ENCODE measurements around the gene ADPRHL1. TPM values are rescaled to one million over a fixed set of nuclear protein-coding genes. Genes with fewer than 3 reads are reported as not detected.
"Not testable (repeated sequence)": the region's sequence is repeated elsewhere in the genome, so short reads cannot be mapped to it uniquely, and the experiment has no call there.

Gene ADPRHL1
- total RNA-seq, 1 donor from 2014 or later, result 3.1 TPM

DNA sequence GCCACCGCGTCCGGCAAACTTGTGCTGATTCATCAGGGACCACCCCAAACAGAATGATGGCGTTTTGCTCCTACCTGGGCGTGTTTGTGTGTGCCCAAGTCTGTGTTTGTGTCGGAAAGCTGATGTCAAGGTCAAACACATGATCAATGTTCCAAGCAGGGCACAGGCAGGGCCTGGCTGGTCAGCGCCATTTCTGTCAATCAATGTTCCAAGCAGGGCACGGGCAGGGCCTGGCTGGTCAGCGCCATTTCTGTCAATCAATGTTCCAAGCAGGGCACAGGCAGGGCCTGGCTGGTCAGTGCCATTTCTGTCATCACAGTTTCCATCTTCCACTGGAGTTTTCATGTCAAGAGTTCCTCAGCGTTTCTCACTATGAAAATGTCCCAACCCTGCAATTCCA, 74.5 kb downstream of the ADPRHL1 start:
- no peak overlapping the region for H3K9ac ChIP-seq (ENCODE audit: low read length)
- H3K4me3 ChIP-seq (ENCODE audit: insufficient read depth, low read depth, low read length), result no peak overlapping the region
- H3K36me3 Mint-ChIP-seq (ENCODE audit: low read depth, unreplicated experiment), result peaks cover 3% of the 10 kb centered on the region
- H3K36me3 ChIP-seq (ENCODE audit: insufficient read depth, low read length), result no peaks in the 10 kb centered on the region
- no peak overlapping the region for H3K4me3 Mint-ChIP-seq (ENCODE audit: unreplicated experiment)
- no peaks in the 10 kb centered on the region for H3K4me1 Mint-ChIP-seq (ENCODE audit: low read depth, unreplicated experiment)
- no peaks in the 10 kb centered on the region for H3K79me2 ChIP-seq (ENCODE audit: insufficient read depth, low read length)
- no peak overlapping the region for H2AFZ ChIP-seq (ENCODE audit: low read depth, low read length)
- FAIRE-seq, result no peak
- no peak overlapping the region for H3K4me2 ChIP-seq (ENCODE audit: low read length)
- H3K9me3 ChIP-seq (ENCODE audit: insufficient read depth, low read depth, low read length), result no peaks in the 10 kb centered on the region
- H3K9me3 Mint-ChIP-seq (ENCODE audit: unreplicated experiment), result peaks cover 16% of the 10 kb centered on the region
- H4K20me1 ChIP-seq (ENCODE audit: insufficient read depth, low read length), result no peaks in the 10 kb centered on the region
- TF ChIP-seq EZH2 (IDR thresholded peaks at IDR 0.05; ENCODE audit: insufficient read depth, low read length), result no peak
- H3K27ac ChIP-seq (ENCODE audit: low read depth, low read length), result no peak overlapping the region
- no peaks in the 10 kb centered on the region for H3K4me1 ChIP-seq (ENCODE audit: insufficient read depth, low read length)
- H3K27me3 ChIP-seq (ENCODE audit: insufficient read depth, low read length), result peaks cover 11% of the 10 kb centered on the region
- H3K27ac Mint-ChIP-seq (ENCODE audit: unreplicated experiment), result no peak overlapping the region
- no peak for DNase-seq (ENCODE audit: low read depth)
- H3K27me3 Mint-ChIP-seq (ENCODE audit: low read depth, unreplicated experiment), result peaks cover 66% of the 10 kb centered on the region

DNA sequence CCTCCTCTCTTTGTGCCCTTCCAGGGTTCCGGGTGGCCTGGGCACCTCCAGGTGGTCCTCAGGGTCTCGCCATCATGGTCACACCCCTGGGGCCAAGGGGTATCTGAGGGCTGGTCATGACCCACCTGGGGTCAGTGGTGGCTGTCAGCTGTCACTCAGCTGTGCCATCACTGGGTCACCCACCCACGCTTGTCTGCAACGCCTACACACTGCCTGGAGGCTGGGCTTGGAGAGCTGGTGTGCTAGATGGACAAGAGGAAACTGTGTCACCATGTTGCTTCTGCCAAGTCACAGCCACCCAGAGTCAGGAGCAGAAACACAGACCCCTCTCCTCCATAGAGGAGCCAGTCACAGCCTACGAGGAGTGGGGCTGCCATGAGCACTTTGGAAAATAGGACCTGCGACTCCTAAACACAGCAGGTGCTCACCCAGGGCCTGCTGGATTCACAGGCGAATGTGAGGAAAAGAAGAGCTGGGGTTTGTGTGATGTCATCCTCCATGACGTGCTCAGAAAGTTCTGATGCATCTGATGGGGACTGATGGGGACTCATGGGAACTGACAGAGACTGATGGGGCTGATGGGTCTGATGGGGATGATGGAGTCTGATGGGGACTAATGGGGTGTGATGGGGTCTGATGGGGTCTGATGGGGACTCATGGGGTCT, 78.6 kb downstream of the ADPRHL1 start:
- H3K79me2 ChIP-seq (ENCODE audit: insufficient read depth, low read length), result no peaks in the 10 kb centered on the region
- Mint-ChIP-seq H3K27ac (ENCODE audit: unreplicated experiment) (no peak overlapping the region), H3K4me3 (ENCODE audit: unreplicated experiment) (no peak overlapping the region), H3K36me3 (ENCODE audit: low read depth, unreplicated experiment) (no peaks in the 10 kb centered on the region), H3K9me3 (ENCODE audit: unreplicated experiment) (peaks cover 2% of the 10 kb centered on the region), H3K27me3 (ENCODE audit: low read depth, unreplicated experiment) (peaks cover 56% of the 10 kb centered on the region), H3K4me1 (ENCODE audit: low read depth, unreplicated experiment) (no peaks in the 10 kb centered on the region)
- no peak for DNase-seq (ENCODE audit: low read depth)
- H3K9ac ChIP-seq (ENCODE audit: low read length), result no peak overlapping the region
- H2AFZ ChIP-seq (ENCODE audit: low read depth, low read length), result no peak overlapping the region
- no peaks in the 10 kb centered on the region for H3K9me3 ChIP-seq (ENCODE audit: insufficient read depth, low read depth, low read length)
- no peaks in the 10 kb centered on the region for H4K20me1 ChIP-seq (ENCODE audit: insufficient read depth, low read length)
- H3K27me3 ChIP-seq (ENCODE audit: insufficient read depth, low read length), result peaks cover 9% of the 10 kb centered on the region
- no peak overlapping the region for H3K4me2 ChIP-seq (ENCODE audit: low read length)
- no peak overlapping the region for H3K27ac ChIP-seq (ENCODE audit: low read depth, low read length)
- TF ChIP-seq EZH2 (IDR thresholded peaks at IDR 0.05; ENCODE audit: insufficient read depth, low read length), result no peak
- TF ChIP-seq, protein P1, sequence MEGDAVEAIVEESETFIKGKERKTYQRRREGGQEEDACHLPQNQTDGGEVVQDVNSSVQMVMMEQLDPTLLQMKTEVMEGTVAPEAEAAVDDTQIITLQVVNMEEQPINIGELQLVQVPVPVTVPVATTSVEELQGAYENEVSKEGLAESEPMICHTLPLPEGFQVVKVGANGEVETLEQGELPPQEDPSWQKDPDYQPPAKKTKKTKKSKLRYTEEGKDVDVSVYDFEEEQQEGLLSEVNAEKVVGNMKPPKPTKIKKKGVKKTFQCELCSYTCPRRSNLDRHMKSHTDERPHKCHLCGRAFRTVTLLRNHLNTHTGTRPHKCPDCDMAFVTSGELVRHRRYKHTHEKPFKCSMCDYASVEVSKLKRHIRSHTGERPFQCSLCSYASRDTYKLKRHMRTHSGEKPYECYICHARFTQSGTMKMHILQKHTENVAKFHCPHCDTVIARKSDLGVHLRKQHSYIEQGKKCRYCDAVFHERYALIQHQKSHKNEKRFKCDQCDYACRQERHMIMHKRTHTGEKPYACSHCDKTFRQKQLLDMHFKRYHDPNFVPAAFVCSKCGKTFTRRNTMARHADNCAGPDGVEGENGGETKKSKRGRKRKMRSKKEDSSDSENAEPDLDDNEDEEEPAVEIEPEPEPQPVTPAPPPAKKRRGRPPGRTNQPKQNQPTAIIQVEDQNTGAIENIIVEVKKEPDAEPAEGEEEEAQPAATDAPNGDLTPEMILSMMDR (IDR thresholded peaks at IDR 0.05; ENCODE audit: insufficient read depth, low read depth, low read length), result no peak
- FAIRE-seq, result no peak
- no peaks in the 10 kb centered on the region for H3K36me3 ChIP-seq (ENCODE audit: insufficient read depth, low read length)
- no peak overlapping the region for H3K4me3 ChIP-seq (ENCODE audit: insufficient read depth, low read depth, low read length)
- H3K4me1 ChIP-seq (ENCODE audit: insufficient read depth, low read length), result no peaks in the 10 kb centered on the region

DNA sequence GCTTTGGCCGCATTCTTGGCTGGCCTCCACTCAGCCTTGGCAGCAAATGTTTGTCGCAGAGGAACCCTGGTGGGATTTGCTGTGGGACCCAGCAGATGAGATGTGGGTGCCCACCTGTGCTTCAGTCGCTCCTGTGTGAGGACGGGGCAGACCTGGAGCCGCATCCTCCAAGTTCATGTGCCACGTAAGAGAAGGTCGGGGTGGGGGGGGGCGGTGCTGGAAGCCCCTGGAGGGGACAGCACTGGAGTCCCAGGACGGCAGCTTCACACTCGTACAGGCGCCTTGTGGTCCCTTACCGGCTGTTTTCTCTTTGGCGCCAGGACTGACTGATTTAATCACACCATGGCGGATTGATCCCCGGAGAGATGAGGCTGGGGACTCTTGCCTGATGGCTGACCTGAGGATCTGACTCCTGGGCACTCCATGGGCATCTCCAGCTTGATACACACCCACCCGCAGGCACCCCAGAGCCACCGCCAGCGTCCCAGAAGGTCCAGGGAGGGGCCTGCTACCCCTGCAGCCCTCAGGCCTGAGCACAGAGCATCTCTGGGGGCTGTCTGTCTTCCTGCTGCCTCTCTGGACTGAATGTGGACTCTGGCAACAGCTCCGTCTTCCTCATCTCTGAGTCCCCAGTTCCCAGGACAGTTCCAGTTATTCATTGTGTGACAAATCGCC, 79.3 kb downstream of the ADPRHL1 start:
- TF ChIP-seq, protein P1 (IDR thresholded peaks at IDR 0.05; ENCODE audit: insufficient read depth, low read depth, low read length), result no peak
- no peak for TF ChIP-seq EZH2 (IDR thresholded peaks at IDR 0.05; ENCODE audit: insufficient read depth, low read length)
- H3K9me3 Mint-ChIP-seq (ENCODE audit: unreplicated experiment), result peaks cover 2% of the 10 kb centered on the region
- no peak for DNase-seq (ENCODE audit: low read depth)
- peaks cover 9% of the 10 kb centered on the region for H3K27me3 ChIP-seq (ENCODE audit: insufficient read depth, low read length)
- no peak overlapping the region for H3K4me2 ChIP-seq (ENCODE audit: low read length)
- H3K4me3 ChIP-seq (ENCODE audit: insufficient read depth, low read depth, low read length), result no peak overlapping the region
- no peaks in the 10 kb centered on the region for H3K4me1 Mint-ChIP-seq (ENCODE audit: low read depth, unreplicated experiment)
- no peaks in the 10 kb centered on the region for H3K4me1 ChIP-seq (ENCODE audit: insufficient read depth, low read length)
- H3K27me3 Mint-ChIP-seq (ENCODE audit: low read depth, unreplicated experiment), result peaks cover 57% of the 10 kb centered on the region
- H3K79me2 ChIP-seq (ENCODE audit: insufficient read depth, low read length), result no peaks in the 10 kb centered on the region
- H3K4me3 Mint-ChIP-seq (ENCODE audit: unreplicated experiment), result no peak overlapping the region
- no peak overlapping the region for H3K9ac ChIP-seq (ENCODE audit: low read length)
- H3K9me3 ChIP-seq (ENCODE audit: insufficient read depth, low read depth, low read length), result no peaks in the 10 kb centered on the region
- no peaks in the 10 kb centered on the region for H3K36me3 ChIP-seq (ENCODE audit: insufficient read depth, low read length)
- no peak for FAIRE-seq
- H2AFZ ChIP-seq (ENCODE audit: low read depth, low read length), result no peak overlapping the region
- no peaks in the 10 kb centered on the region for H4K20me1 ChIP-seq (ENCODE audit: insufficient read depth, low read length)
- no peak overlapping the region for H3K27ac ChIP-seq (ENCODE audit: low read depth, low read length)
- H3K36me3 Mint-ChIP-seq (ENCODE audit: low read depth, unreplicated experiment), result no peaks in the 10 kb centered on the region
- no peak overlapping the region for H3K27ac Mint-ChIP-seq (ENCODE audit: unreplicated experiment)

DNA sequence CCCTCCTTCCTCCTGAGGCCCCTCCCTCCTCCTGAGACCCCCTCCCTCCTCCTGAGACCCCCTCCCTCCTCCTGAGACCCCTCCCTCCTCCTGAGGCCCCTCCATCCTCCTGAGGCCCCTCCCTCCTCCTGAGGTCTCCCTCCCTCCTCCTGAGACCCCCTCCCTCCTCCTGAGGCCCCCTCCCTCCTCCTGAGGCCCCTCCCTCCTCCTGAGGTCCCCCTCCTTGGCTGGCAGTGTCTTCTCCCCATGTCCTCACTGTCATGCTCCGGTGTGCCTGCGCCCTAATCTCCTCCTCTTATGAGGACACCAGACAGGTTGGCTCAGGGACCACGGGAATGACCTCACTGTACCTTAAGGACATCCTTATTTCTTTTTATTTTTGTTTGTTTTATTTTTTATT, 81.6 kb downstream of the ADPRHL1 start:
- H3K9me3 Mint-ChIP-seq (ENCODE audit: unreplicated experiment); H3K79me2 ChIP-seq (ENCODE audit: insufficient read depth, low read length); H3K4me2 ChIP-seq (ENCODE audit: low read length); H2AFZ ChIP-seq (ENCODE audit: low read depth, low read length); H3K9me3 ChIP-seq (ENCODE audit: insufficient read depth, low read depth, low read length); H3K4me3 ChIP-seq (ENCODE audit: insufficient read depth, low read depth, low read length); H3K4me1 Mint-ChIP-seq (ENCODE audit: low read depth, unreplicated experiment); H3K36me3 ChIP-seq (ENCODE audit: insufficient read depth, low read length); H3K4me3 Mint-ChIP-seq (ENCODE audit: unreplicated experiment); H4K20me1 ChIP-seq (ENCODE audit: insufficient read depth, low read length); H3K9ac ChIP-seq (ENCODE audit: low read length); H3K27ac Mint-ChIP-seq (ENCODE audit: unreplicated experiment); H3K36me3 Mint-ChIP-seq (ENCODE audit: low read depth, unreplicated experiment); DNase-seq (ENCODE audit: low read depth); H3K27me3 ChIP-seq (ENCODE audit: insufficient read depth, low read length); FAIRE-seq; H3K27ac ChIP-seq (ENCODE audit: low read depth, low read length); H3K4me1 ChIP-seq (ENCODE audit: insufficient read depth, low read length): not testable (repeated sequence)
- peaks cover 58% of the 10 kb centered on the region for H3K27me3 Mint-ChIP-seq (ENCODE audit: low read depth, unreplicated experiment)
